H1 (cell line): ENCODE data around the gene MAP3K15. TPM values are rescaled to one million over a fixed set of nuclear protein-coding genes. Genes with fewer than 3 reads are reported as not detected.

ENCODE experiments used
- CTCF ChIA-PET: fragments of 300-600 bp; sonication (Branson Sonifier 250); formaldehyde crosslinking; loops from one replicate; lab custom pipeline; 2021; ENCODE audit not compliant: partially characterized antibody; lab: Charles Lee
- POLR2A ChIA-PET: fragments of 300-600 bp; sonication (Branson Sonifier 250); formaldehyde crosslinking; loops from one replicate; lab custom pipeline; 2021; ENCODE audit warnings: inconsistent platforms; ENCODE audit not compliant: partially characterized antibody; lab: Charles Lee
- DNase-seq, 2 experiments: peaks; one replicate each; pipeline versions ENCODE4 v3.0.0 to v3.0.0-alpha.2; 2010 to 2022; ENCODE audit warnings: low spot score in 2 of 2, low read depth in 1 of 2, mixed read lengths in 1 of 2
- FAIRE-seq: peaks from 2 replicates; lab custom pipeline; 2011; peaks lifted over from hg19 to GRCh38; lab: Jason Lieb, UNC
- H2AFZ ChIP-seq: 2 replicates; pipeline ENCODE4 v1.8.1; 2012; ENCODE audit warnings: low read length, inconsistent platforms
- H2AK5ac ChIP-seq: 2 replicates; pipeline ENCODE4 v1.6.1; 2013; ENCODE audit warnings: low read depth, low read length
- H2BK120ac ChIP-seq: replicated peaks from 2 replicates; pipeline ENCODE3; 2013; ENCODE audit warnings: low read depth, low read length, inconsistent platforms
- H2BK12ac ChIP-seq: 2 replicates; pipeline ENCODE4 v1.6.1; 2013; ENCODE audit warnings: low read depth, low read length
- H2BK15ac ChIP-seq: 2 replicates; pipeline ENCODE4 v1.6.1; 2013; ENCODE audit warnings: low read length
- H2BK20ac ChIP-seq: 2 replicates; pipeline ENCODE4 v1.6.1; 2013; ENCODE audit warnings: low read length
- H2BK5ac ChIP-seq: 2 replicates; pipeline ENCODE4 v1.6.1; 2013; ENCODE audit warnings: low read depth, low read length
- H3K14ac ChIP-seq: 2 replicates; pipeline ENCODE4 v1.6.1; 2013; ENCODE audit warnings: inconsistent platforms; ENCODE audit not compliant: insufficient read length
- H3K18ac ChIP-seq: 2 replicates; pipeline ENCODE4 v1.6.1; 2013; ENCODE audit warnings: low read length; ENCODE audit errors: extremely low read depth
- H3K23ac ChIP-seq: 2 replicates; pipeline ENCODE4 v1.6.1; 2013; ENCODE audit warnings: inconsistent platforms; ENCODE audit not compliant: insufficient read length
- H3K23me2 ChIP-seq: 2 replicates; pipeline ENCODE4 v1.6.1; 2013; ENCODE audit warnings: low read depth, low read length
- H3K27ac ChIP-seq: 2 replicates; pipeline ENCODE4 v1.6.1; 2011; ENCODE audit warnings: low read depth, low read length, inconsistent platforms
- H3K27me3 ChIP-seq, 4 experiments: replicated peaks in 1 of 4; 1 replicate in 1 of 4; 2 replicates in 3 of 4; pipeline versions ENCODE4 v1.6.1 to v1.8.1; 2011 to 2013; ENCODE audit warnings: low read length in 3 of 4, mild to moderate bottlenecking in 3 of 4, inconsistent platforms in 2 of 4, mixed read lengths in 2 of 4, moderate library complexity in 1 of 4; ENCODE audit not compliant: control insufficient read depth in 3 of 4, insufficient read depth in 3 of 4; ENCODE audit errors: extremely low read depth in 1 of 4
- H3K36me3 ChIP-seq, 4 experiments: 2 replicates each; pipeline versions ENCODE4 v1.6.1 to v1.8.1; 2011 to 2013; ENCODE audit warnings: mild to moderate bottlenecking in 4 of 4, low read length in 3 of 4, moderate library complexity in 2 of 4, control low read depth in 1 of 4, inconsistent platforms in 1 of 4; ENCODE audit not compliant: insufficient read depth in 4 of 4, control insufficient read depth in 2 of 4
- H3K4ac ChIP-seq: replicated peaks from 2 replicates; pipeline ENCODE3; 2013; ENCODE audit warnings: low read length, low read depth, mixed read lengths, inconsistent platforms; ENCODE audit not compliant: insufficient read length
- H3K4me1 ChIP-seq, 4 experiments: replicated peaks in 1 of 4; 1 replicate in 1 of 4; 2 replicates in 3 of 4; pipeline versions ENCODE4 v1.6.1 to v1.8.1; 2011 to 2013; ENCODE audit warnings: low read length in 3 of 4, inconsistent platforms in 2 of 4, mixed read lengths in 1 of 4; ENCODE audit not compliant: insufficient read depth in 4 of 4, control insufficient read depth in 3 of 4
- H3K4me2 ChIP-seq, 2 experiments: 2 replicates each; pipeline versions ENCODE4 v1.6.1 to v1.8.1; 2011 to 2013; ENCODE audit warnings: low read depth in 2 of 2, low read length in 2 of 2, control low read depth in 1 of 2, inconsistent platforms in 1 of 2, mild to moderate bottlenecking in 1 of 2; ENCODE audit not compliant: insufficient read depth in 1 of 2
- H3K4me3 ChIP-seq, 4 experiments: fragments of 200-600, 300-600 bp in 1 of 4; sonication (generic), shearing (Covaris generic), sonication (Bioruptor Twin) in 1 of 4; 2 replicates each; pipeline versions ENCODE4 v1.5.1 to v1.8.1; 2011 to 2016; ENCODE audit warnings: low read length in 4 of 4, low read depth in 3 of 4, control low read depth in 2 of 4, inconsistent platforms in 2 of 4, mild to moderate bottlenecking in 2 of 4, mixed read lengths in 1 of 4, moderate library complexity in 1 of 4; ENCODE audit not compliant: insufficient read depth in 2 of 4; ENCODE audit errors: extremely low read depth in 1 of 4
- H3K56ac ChIP-seq: replicated peaks from 2 replicates; pipeline ENCODE3; 2013; ENCODE audit warnings: low read depth, mild to moderate bottlenecking, mixed read lengths, low read length, inconsistent platforms; ENCODE audit not compliant: insufficient read length
- H3K79me1 ChIP-seq: 2 replicates; pipeline ENCODE4 v1.6.1; 2013; ENCODE audit warnings: low read depth, low read length, control low read depth
- H3K79me2 ChIP-seq, 2 experiments: 2 replicates each; pipeline versions ENCODE4 v1.6.1 to v1.8.1; 2012 to 2013; ENCODE audit warnings: low read length in 2 of 2, mild to moderate bottlenecking in 2 of 2, inconsistent platforms in 1 of 2; ENCODE audit not compliant: insufficient read depth in 2 of 2, control insufficient read depth in 1 of 2
- H3K9ac ChIP-seq, 4 experiments: replicated peaks in 1 of 4; 1 replicate in 1 of 4; 2 replicates in 3 of 4; pipeline versions ENCODE4 v1.6.1 to v1.8.1; 2011 to 2013; ENCODE audit warnings: low read depth in 3 of 4, low read length in 3 of 4, control low read depth in 2 of 4, mild to moderate bottlenecking in 2 of 4, moderate library complexity in 2 of 4, inconsistent platforms in 1 of 4; ENCODE audit errors: extremely low read depth in 1 of 4
- H3K9me3 ChIP-seq, 2 experiments: 2 replicates each; pipeline versions ENCODE4 v1.6.1 to v1.8.1; 2012 to 2013; ENCODE audit warnings: mild to moderate bottlenecking in 2 of 2, moderate library complexity in 2 of 2, control low read depth in 1 of 2, inconsistent platforms in 1 of 2, low read depth in 1 of 2, low read length in 1 of 2, mixed read lengths in 1 of 2; ENCODE audit not compliant: insufficient read depth in 2 of 2
- H4K20me1 ChIP-seq, 2 experiments: replicated peaks in 1 of 2; 2 replicates each; pipeline versions ENCODE3 to v1.8.1; 2011 to 2013; ENCODE audit warnings: inconsistent platforms in 2 of 2, low read length in 2 of 2, mild to moderate bottlenecking in 1 of 2; ENCODE audit not compliant: insufficient read depth in 2 of 2, control insufficient read depth in 1 of 2
- H4K5ac ChIP-seq: 2 replicates; pipeline ENCODE4 v1.6.1; 2013; ENCODE audit warnings: low read length, low read depth, mixed read lengths, inconsistent platforms; ENCODE audit not compliant: insufficient read length
- H4K8ac ChIP-seq: 2 replicates; pipeline ENCODE4 v1.8.0; 2013; ENCODE audit warnings: mild to moderate bottlenecking, moderate library complexity, low read length, inconsistent platforms; ENCODE audit not compliant: insufficient read depth; ENCODE audit errors: extremely low read depth
- H4K91ac ChIP-seq: replicated peaks from 2 replicates; pipeline ENCODE3; 2013; ENCODE audit warnings: low read length, mixed read lengths, inconsistent platforms; ENCODE audit not compliant: insufficient read length
- CBX8 ChIP-seq: fragments of 300-800, 300-1000 bp; sonication (generic); IDR thresholded peaks from 2 replicates; pipeline ENCODE4 v1.7.1; 2016; ENCODE audit warnings: low read depth, low read length, borderline replicate concordance
- CTBP2 ChIP-seq: IDR thresholded peaks from 2 replicates; pipeline ENCODE4 v1.7.0; 2011; ENCODE audit warnings: borderline replicate concordance, mild to moderate bottlenecking, moderate library complexity, mixed read lengths, low read length; ENCODE audit not compliant: insufficient read depth, insufficient read length
- EZH2 ChIP-seq: fragments of 200-600 bp; sonication (generic); IDR thresholded peaks from 2 replicates; pipeline ENCODE4 v1.7.1; 2012; ENCODE audit warnings: low read depth, mild to moderate bottlenecking, moderate library complexity, low read length, inconsistent platforms; ENCODE audit not compliant: severe bottlenecking
- FOSL1 ChIP-seq: IDR thresholded peaks from 2 replicates; pipeline ENCODE4 v1.6.1; 2011; ENCODE audit warnings: mild to moderate bottlenecking, low read depth, low read length, moderate library complexity; ENCODE audit not compliant: insufficient read depth
- GABPA ChIP-seq: IDR thresholded peaks from 2 replicates; pipeline ENCODE4 v1.6.1; 2011; ENCODE audit warnings: mild to moderate bottlenecking, low read length, moderate library complexity, borderline replicate concordance; ENCODE audit not compliant: insufficient read depth
- GTF2F1 ChIP-seq: IDR thresholded peaks from 2 replicates; pipeline ENCODE4 v1.6.1; 2012; ENCODE audit warnings: low read depth, low read length, improper control_type of control experiment, borderline replicate concordance
- HDAC6 ChIP-seq: IDR thresholded peaks from one replicate; pipeline ENCODE4 v1.7.1; 2012; ENCODE audit warnings: low read depth, mild to moderate bottlenecking, inconsistent platforms, low read length, moderate library complexity
- MAFK ChIP-seq: IDR thresholded peaks from 2 replicates; pipeline ENCODE4 v1.6.1; 2012; ENCODE audit warnings: low read depth, mild to moderate bottlenecking, improper control_type of control experiment, low read length
- POLR2A ChIP-seq, 2 experiments: IDR thresholded peaks; 1 replicate in 1 of 2; 2 replicates in 1 of 2; pipeline ENCODE4 v1.6.1; 2011; ENCODE audit warnings: low read depth in 2 of 2, low read length in 2 of 2, mild to moderate bottlenecking in 2 of 2; ENCODE audit errors: control extremely low read depth in 1 of 2
- RAD21 ChIP-seq, 2 experiments: IDR thresholded peaks in 1 of 2; conservative IDR thresholded peaks in 1 of 2; 2 replicates each; pipeline ENCODE4 v1.6.1; 2011; ENCODE audit warnings: low read depth in 2 of 2, low read length in 2 of 2, improper control_type of control experiment in 1 of 2, inconsistent platforms in 1 of 2, mild to moderate bottlenecking in 1 of 2, moderate library complexity in 1 of 2
- RFX5 ChIP-seq: IDR thresholded peaks from 2 replicates; pipeline ENCODE4 v1.6.1; 2011; ENCODE audit warnings: low read depth, low read length, improper control_type of control experiment, borderline replicate concordance
- RXRA ChIP-seq: IDR thresholded peaks from 2 replicates; pipeline ENCODE4 v1.6.1; 2011; ENCODE audit warnings: low read depth, mild to moderate bottlenecking, low read length, moderate library complexity; ENCODE audit not compliant: insufficient read depth
- SAP30 ChIP-seq: fragments of 300-600 bp; sonication (generic); IDR thresholded peaks from 2 replicates; pipeline ENCODE4 v1.7.1; 2012; ENCODE audit warnings: low read length, moderate library complexity, mild to moderate bottlenecking, inconsistent platforms; ENCODE audit not compliant: insufficient read depth, insufficient replicate concordance
- TAF1 ChIP-seq: IDR thresholded peaks from 2 replicates; pipeline ENCODE4 v1.6.1; 2011; ENCODE audit warnings: mild to moderate bottlenecking, low read depth, low read length
- WGBS, 2 experiments: shearing (Covaris generic) in 1 of 2; methylation state at CpG; one replicate each; pipeline versions ENCODE4 v1.1.6 to v1.1.7; 2013 to 2015; ENCODE audit warnings: low lambda C conversion rate in 2 of 2, mixed read lengths in 2 of 2, inconsistent platforms in 1 of 2, low coverage in 1 of 2, missing lambda C conversion rate in 1 of 2; ENCODE audit not compliant: insufficient replicate concordance in 2 of 2, insufficient coverage in 1 of 2, insufficient read length in 1 of 2; ENCODE audit errors: extremely low coverage in 1 of 2, missing lambda C conversion rate in 1 of 2; 5-methylcytosine and 5-hydroxymethylcytosine counted together
- polyA plus RNA-seq, 7 experiments: library from polyadenylated mRNA; depleted of rRNA in 3 of 7; stranded (reverse) in 5 of 7; unstranded in 2 of 7; fragments of >200 nt in 5 of 7; fragments of 200-250 nt in 2 of 7; gene quantifications; 1 replicate in 5 of 7; 2 replicates in 1 of 7; 4 replicates in 1 of 7; pipeline versions ENCODE4 v1.2.1 to v1.2.3, GENCODE V29; 2011 to 2013; ENCODE audit warnings: missing spikeins in 2 of 7, mixed read lengths in 2 of 7
- total RNA-seq: library from RNA; stranded (reverse); fragmentation: NEBNext Ultra II Directional; extraction: Animal tissue kit (Norgen Biotek cat#: 25700); gene quantifications from 2 replicates; pipeline ENCODE4 v1.2.1, GENCODE V29; 2021

The MAP3K15 gene
- total and polyA plus RNA-seq, 2 of the 8 experiments (the other 6 are each of a cell fraction or from before 2014, with no cell fraction given): 1.8 to 2.4 TPM

GRCh38 chrX:19564606-19565005 is 49.3 kb upstream of the MAP3K15 start:
- H2AFZ ChIP-seq: no peak overlapping the region
- no peak overlapping the region for H4K91ac ChIP-seq
- no peak overlapping the region for H3K18ac ChIP-seq
- H3K4me3 ChIP-seq: no peak overlapping the region
- ChIA-PET CTCF (no interaction called here), POLR2A (no interaction called here)
- H4K8ac ChIP-seq: no peak overlapping the region
- no peaks in the 10 kb centered on the region for H3K23me2 ChIP-seq
- 100% methylated on average over 1 of the region's 1 CpG; no CpG with 5 or more reads in 1 of the 2 experiments for WGBS, 2 experiments
- H2BK15ac ChIP-seq: no peak overlapping the region
- no peaks in the 10 kb centered on the region for H3K36me3 ChIP-seq
- DNase-seq (no peak), FAIRE-seq (no peak)
- no peak overlapping the region for H3K4me2 ChIP-seq
- H3K4me1 ChIP-seq: peaks cover 0 to 4% (median 1%) of the 10 kb centered on the region in 4 experiments; a peak in 2 of 7 replicates
- H3K79me2 ChIP-seq: no peaks in the 10 kb centered on the region
- H3K27me3 ChIP-seq: no peaks in the 10 kb centered on the region
- H2BK12ac ChIP-seq: no peak overlapping the region
- H3K56ac ChIP-seq: no peak overlapping the region
- no peaks in the 10 kb centered on the region for H4K20me1 ChIP-seq
- no peak overlapping the region for H3K4ac ChIP-seq
- no peak overlapping the region for H2BK20ac ChIP-seq
- H3K79me1 ChIP-seq: no peaks in the 10 kb centered on the region
- no peak overlapping the region for H4K5ac ChIP-seq
- no peak overlapping the region for H3K14ac ChIP-seq
- H2BK5ac ChIP-seq: no peak overlapping the region
- no peaks in the 10 kb centered on the region for H3K9me3 ChIP-seq
- H3K9ac ChIP-seq: no peak overlapping the region
- H3K27ac ChIP-seq: no peak overlapping the region
- no peak overlapping the region for H2AK5ac ChIP-seq
- no peak overlapping the region for H3K23ac ChIP-seq
- no peak overlapping the region for H2BK120ac ChIP-seq
- TF ChIP-seq RFX5 (no peak), FOSL1 (no peak), SAP30 (no peak), GABPA (no peak), RAD21 (IDR thresholded peaks at IDR 0.05 in 1 of 2, conservative IDR thresholded peaks at IDR 0.05 in 1 of 2; ENCODE audit: low read depth in 2 of 2, low read length in 2 of 2) (no peak), CBX8 (no peak), CTBP2 (no peak), POLR2A (IDR thresholded peaks at IDR 0.05; ENCODE audit: control extremely low read depth in 1 of 2, low read depth in 2 of 2, low read length in 2 of 2) (no peak), MAFK (no peak), RXRA (no peak), EZH2 (no peak), HDAC6 (no peak), TAF1 (no peak), GTF2F1 (no peak)
